ENCODE data around the gene SEMA5A. TPM values are rescaled to one million over a fixed set of nuclear protein-coding genes. Genes with fewer than 3 reads are reported as not detected.

The SEMA5A gene
- total RNA-seq, 1 donor from 2014 or later: 11.9 TPM

DNA sequence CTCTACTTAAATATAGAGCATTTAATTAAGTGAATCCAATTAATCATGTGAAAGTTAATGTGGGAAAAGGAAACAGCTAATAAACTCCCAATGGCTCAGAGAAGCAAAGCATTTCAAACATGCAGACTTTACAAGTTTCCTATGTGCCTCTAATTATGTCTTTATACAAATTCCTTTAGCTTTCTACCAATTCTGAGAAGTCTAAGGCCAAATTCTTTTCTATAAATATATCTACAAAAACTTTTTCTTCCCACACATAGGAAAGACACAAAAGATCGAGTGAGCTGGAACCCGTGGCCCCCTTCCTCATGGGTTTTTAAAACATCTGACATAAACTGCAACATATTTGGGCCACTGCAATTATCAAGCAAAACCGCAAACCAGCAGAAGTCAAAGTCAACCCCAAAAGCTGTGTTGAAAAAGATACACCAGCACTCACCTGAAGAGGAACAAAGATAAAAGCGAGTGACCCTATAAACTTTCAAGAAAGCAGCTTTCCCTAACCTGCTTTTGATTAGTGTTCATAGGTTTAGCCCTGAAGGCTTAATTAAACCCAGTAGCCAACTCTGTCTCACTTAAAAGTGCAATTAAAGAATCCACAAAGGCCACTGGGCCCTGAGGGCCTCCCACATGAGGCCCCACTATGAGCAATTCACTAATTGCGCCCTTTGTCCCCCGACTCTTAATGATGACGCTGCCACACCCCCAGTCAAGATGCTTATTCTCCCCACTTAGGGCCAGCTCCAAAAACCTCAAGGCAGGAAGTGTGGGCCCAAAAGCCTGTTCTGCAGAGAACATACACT, 12.1 kb downstream of the SEMA5A start:
- H3K4me2 ChIP-seq: no peak overlapping the region
- TF ChIP-seq EZH2phosphoT487 (IDR thresholded peaks at IDR 0.05) (no peak), EZH2 (IDR thresholded peaks at IDR 0.05) (no peak)
- TF ChIP-seq, protein P1, sequence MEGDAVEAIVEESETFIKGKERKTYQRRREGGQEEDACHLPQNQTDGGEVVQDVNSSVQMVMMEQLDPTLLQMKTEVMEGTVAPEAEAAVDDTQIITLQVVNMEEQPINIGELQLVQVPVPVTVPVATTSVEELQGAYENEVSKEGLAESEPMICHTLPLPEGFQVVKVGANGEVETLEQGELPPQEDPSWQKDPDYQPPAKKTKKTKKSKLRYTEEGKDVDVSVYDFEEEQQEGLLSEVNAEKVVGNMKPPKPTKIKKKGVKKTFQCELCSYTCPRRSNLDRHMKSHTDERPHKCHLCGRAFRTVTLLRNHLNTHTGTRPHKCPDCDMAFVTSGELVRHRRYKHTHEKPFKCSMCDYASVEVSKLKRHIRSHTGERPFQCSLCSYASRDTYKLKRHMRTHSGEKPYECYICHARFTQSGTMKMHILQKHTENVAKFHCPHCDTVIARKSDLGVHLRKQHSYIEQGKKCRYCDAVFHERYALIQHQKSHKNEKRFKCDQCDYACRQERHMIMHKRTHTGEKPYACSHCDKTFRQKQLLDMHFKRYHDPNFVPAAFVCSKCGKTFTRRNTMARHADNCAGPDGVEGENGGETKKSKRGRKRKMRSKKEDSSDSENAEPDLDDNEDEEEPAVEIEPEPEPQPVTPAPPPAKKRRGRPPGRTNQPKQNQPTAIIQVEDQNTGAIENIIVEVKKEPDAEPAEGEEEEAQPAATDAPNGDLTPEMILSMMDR (IDR thresholded peaks at IDR 0.05): no peak

DNA sequence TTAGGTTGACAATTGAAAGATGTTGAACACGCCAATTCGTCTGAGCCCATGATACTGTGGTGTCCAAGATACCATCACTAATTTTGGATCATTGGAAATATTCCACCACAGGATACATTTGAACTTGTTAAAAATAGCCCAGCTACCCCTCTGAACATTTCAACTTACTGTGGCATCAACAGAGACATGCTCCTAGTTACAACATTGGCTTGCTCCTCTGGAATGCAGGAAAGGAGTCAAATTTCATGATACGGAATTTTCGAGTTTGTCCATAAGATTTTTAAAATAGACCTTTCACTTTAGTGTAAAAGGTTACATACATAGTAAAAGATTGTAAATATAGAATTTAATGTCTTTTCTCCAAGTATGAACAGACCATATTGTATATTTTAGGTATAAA, 12.8 kb downstream of the SEMA5A start:
- Histone ChIP-seq H2AFZ (replicated peaks) (no peak overlapping the region), H3K79me2 (ENCODE audit: low read depth) (no peaks in the 10 kb centered on the region), H3K4me1 (peaks cover 14% of the 10 kb centered on the region), H3K9me3 (ENCODE audit: low read depth) (no peaks in the 10 kb centered on the region), H3K9ac (no peak overlapping the region), H3K4me2 (peak overlapping the region; percentile 7), H3K27me3 (no peaks in the 10 kb centered on the region), H3K36me3 (no peaks in the 10 kb centered on the region), H3F3A (ENCODE audit: low read depth) (no peaks in the 10 kb centered on the region), H4K20me1 (ENCODE audit: low read depth) (no peaks in the 10 kb centered on the region), H3K27ac (no peak overlapping the region), H3K4me3 (no peak overlapping the region)
- H3K4me1 Mint-ChIP-seq: no peaks in the 10 kb centered on the region
- peaks cover 4% of the 10 kb centered on the region for H3K9me3 Mint-ChIP-seq
- peaks cover 2% of the 10 kb centered on the region for H3K27me3 Mint-ChIP-seq (ENCODE audit: insufficient read depth, low read depth)
- DNase-seq (ENCODE audit: low spot score): no peak
- TF ChIP-seq EZH2phosphoT487 (IDR thresholded peaks at IDR 0.05) (no peak), EZH2 (IDR thresholded peaks at IDR 0.05) (no peak)
- TF ChIP-seq, protein P1 (IDR thresholded peaks at IDR 0.05): no peak
- no peak overlapping the region for H3K27ac Mint-ChIP-seq
- no peak overlapping the region for H3K4me3 Mint-ChIP-seq
- H3K36me3 Mint-ChIP-seq: peaks cover 10% of the 10 kb centered on the region

More for the DNA sequence above, 12.1 kb downstream of the SEMA5A start:
- H3K27me3 Mint-ChIP-seq (ENCODE audit: insufficient read depth, low read depth): peaks cover 2% of the 10 kb centered on the region
- no peak overlapping the region for H3K4me3 ChIP-seq
- peaks cover 14% of the 10 kb centered on the region for H3K4me1 ChIP-seq
- H3K36me3 Mint-ChIP-seq: peaks cover 7% of the 10 kb centered on the region
- no peak overlapping the region for H2AFZ ChIP-seq (replicated peaks)
- no peaks in the 10 kb centered on the region for H3K36me3 ChIP-seq
- H3K79me2 ChIP-seq (ENCODE audit: low read depth): no peaks in the 10 kb centered on the region
- no peaks in the 10 kb centered on the region for H3F3A ChIP-seq (ENCODE audit: low read depth)
- H4K20me1 ChIP-seq (ENCODE audit: low read depth): no peaks in the 10 kb centered on the region
- H3K9me3 Mint-ChIP-seq: peaks cover 4% of the 10 kb centered on the region
- no peak overlapping the region for H3K27ac ChIP-seq
- no peak overlapping the region for H3K27ac Mint-ChIP-seq
- no peak overlapping the region for H3K9ac ChIP-seq
- H3K4me3 Mint-ChIP-seq: no peak overlapping the region
- H3K9me3 ChIP-seq (ENCODE audit: low read depth): no peaks in the 10 kb centered on the region
- no peaks in the 10 kb centered on the region for H3K4me1 Mint-ChIP-seq
- no peaks in the 10 kb centered on the region for H3K27me3 ChIP-seq
- no peak for DNase-seq (ENCODE audit: low spot score)

DNA sequence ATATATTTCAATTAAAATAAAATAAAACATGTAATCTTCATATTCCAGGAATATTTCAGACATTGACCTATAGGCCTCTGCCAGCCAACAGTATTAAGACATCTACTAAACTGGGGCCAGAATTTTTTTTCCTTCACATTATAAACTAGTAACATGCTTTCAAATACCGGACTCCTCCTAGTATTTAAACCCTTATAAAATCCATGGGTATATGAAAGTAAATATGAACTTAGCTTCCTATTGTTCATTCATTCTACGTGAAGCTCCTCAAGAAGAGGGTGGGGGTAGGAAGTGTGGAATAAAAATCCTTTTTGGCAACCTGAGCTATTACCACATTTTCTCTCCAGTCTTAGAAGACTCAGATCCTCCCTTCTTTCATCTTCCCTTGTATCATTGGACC, 16.4 kb downstream of the SEMA5A start:
- no peak overlapping the region for H3K4me3 Mint-ChIP-seq
- Histone ChIP-seq H3K79me2 (ENCODE audit: low read depth) (no peaks in the 10 kb centered on the region), H3K36me3 (no peaks in the 10 kb centered on the region), H3K9ac (no peak overlapping the region), H4K20me1 (ENCODE audit: low read depth) (no peaks in the 10 kb centered on the region), H3K27me3 (no peaks in the 10 kb centered on the region), H3K4me2 (no peak overlapping the region), H2AFZ (replicated peaks) (no peak overlapping the region), H3K4me3 (no peak overlapping the region), H3K27ac (no peak overlapping the region), H3K9me3 (ENCODE audit: low read depth) (no peaks in the 10 kb centered on the region), H3K4me1 (peaks cover 14% of the 10 kb centered on the region), H3F3A (ENCODE audit: low read depth) (no peaks in the 10 kb centered on the region)
- DNase-seq (ENCODE audit: low spot score): no peak
- no peaks in the 10 kb centered on the region for H3K4me1 Mint-ChIP-seq
- no peak overlapping the region for H3K27ac Mint-ChIP-seq
- TF ChIP-seq, protein P1 (IDR thresholded peaks at IDR 0.05): no peak
- TF ChIP-seq EZH2 (IDR thresholded peaks at IDR 0.05): no peak
- peaks cover 4% of the 10 kb centered on the region for H3K9me3 Mint-ChIP-seq
- H3K36me3 Mint-ChIP-seq: peaks cover 13% of the 10 kb centered on the region
- peaks cover 2% of the 10 kb centered on the region for H3K27me3 Mint-ChIP-seq (ENCODE audit: insufficient read depth, low read depth)
